ENCODE results near the gene ZC3HAV1. TPM values are rescaled to one million over a fixed set of nuclear protein-coding genes. Genes with fewer than 3 reads are reported as not detected.
A peak's percentile ranks its signal among the peaks of the same experiment; 100 is the strongest.

ZC3HAV1 gene
- total and polyA plus RNA-seq, 10 of the 15 experiments (the other 5 are each of a cell fraction or from before 2014, with no cell fraction given): 18.5 to 55.3 (median 44.7) TPM

- TF ChIP-seq ZNF622 (IDR thresholded peaks at IDR 0.05) (no peak), SMAD1 (IDR thresholded peaks at IDR 0.05; ENCODE audit: low read depth, partially characterized antibody) (no peak), IKZF1 (conservative IDR thresholded peaks at IDR 0.05) (peak; percentile 81), PAX8 (IDR thresholded peaks at IDR 0.05) (no peak), NFYB (IDR thresholded peaks at IDR 0.05; ENCODE audit: insufficient read depth, low read depth, low read length) (no peak), ZSCAN29 (IDR thresholded peaks at IDR 0.05) (peak; percentile 59; the same call in 1 of the 2 replicates), CHD2 (IDR thresholded peaks at IDR 0.05; ENCODE audit: borderline replicate concordance, low read depth, low read length) (peak; percentile 67; the same call in 1 of the 2 replicates), HDGF (IDR thresholded peaks at IDR 0.05) (no peak), POLR2A (IDR thresholded peaks at IDR 0.05; ENCODE audit: low read depth, low read length) (peak; percentile 75), POU2F2 (IDR thresholded peaks at IDR 0.05; ENCODE audit: borderline replicate concordance, low read depth, low read length) (peak; percentile 74; the same call in 1 of the 3 replicates), ZNF217 (IDR thresholded peaks at IDR 0.05) (no peak; the same call in 1 of the 2 replicates), SIX5 (IDR thresholded peaks at IDR 0.05; ENCODE audit: low read depth, low read length, severe bottlenecking) (peak; percentile 71), POLR2AphosphoS5 (IDR thresholded peaks at IDR 0.05; ENCODE audit: low read length) (peak; percentile 68), NKRF (conservative IDR thresholded peaks at IDR 0.05) (peak; percentile 84), CEBPB (IDR thresholded peaks at IDR 0.05; ENCODE audit: borderline replicate concordance in 1 of 2, low read depth in 2 of 2, low read length in 2 of 2) (no peak), POLR2AphosphoS2 (IDR thresholded peaks at IDR 0.05; ENCODE audit: low read depth, low read length) (0 out of 2 replicates have a peak, but pooled peaks have one; percentile 34), ZNF592 (IDR thresholded peaks at IDR 0.05) (no peak), YBX1 (IDR thresholded peaks at IDR 0.05) (no peak), MXI1 (IDR thresholded peaks at IDR 0.05; ENCODE audit: low read depth, low read length) (peak; percentile 97), ZBED1 (IDR thresholded peaks at IDR 0.05; ENCODE audit: borderline replicate concordance) (0 out of 2 replicates have a peak, but pooled peaks have one; percentile 47), EED (IDR thresholded peaks at IDR 0.05; ENCODE audit: low read depth) (peak; percentile 78), RCOR1 (conservative IDR thresholded peaks at IDR 0.05; ENCODE audit: low read depth, low read length) (0 out of 2 replicates have a peak, but pooled peaks have one; percentile 36)
- TF ChIP-seq, protein P1, sequence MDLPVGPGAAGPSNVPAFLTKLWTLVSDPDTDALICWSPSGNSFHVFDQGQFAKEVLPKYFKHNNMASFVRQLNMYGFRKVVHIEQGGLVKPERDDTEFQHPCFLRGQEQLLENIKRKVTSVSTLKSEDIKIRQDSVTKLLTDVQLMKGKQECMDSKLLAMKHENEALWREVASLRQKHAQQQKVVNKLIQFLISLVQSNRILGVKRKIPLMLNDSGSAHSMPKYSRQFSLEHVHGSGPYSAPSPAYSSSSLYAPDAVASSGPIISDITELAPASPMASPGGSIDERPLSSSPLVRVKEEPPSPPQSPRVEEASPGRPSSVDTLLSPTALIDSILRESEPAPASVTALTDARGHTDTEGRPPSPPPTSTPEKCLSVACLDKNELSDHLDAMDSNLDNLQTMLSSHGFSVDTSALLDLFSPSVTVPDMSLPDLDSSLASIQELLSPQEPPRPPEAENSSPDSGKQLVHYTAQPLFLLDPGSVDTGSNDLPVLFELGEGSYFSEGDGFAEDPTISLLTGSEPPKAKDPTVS (IDR thresholded peaks at IDR 0.05; ENCODE audit: low read depth, low read length): 0 out of 2 replicates have a peak, but pooled peaks have one; percentile 52
Observed at GRCh38 chr7:139133335-139134139, 24.0 kb upstream of the ZC3HAV1 start (continued).

Data from GM12878 (cell line).